ENCODE measurements around the gene CACNA1D. TPM values are rescaled to one million over a fixed set of nuclear protein-coding genes. Genes with fewer than 3 reads are reported as not detected.

Gene CACNA1D
- total RNA-seq, 1 donor from 2014 or later, result 1.5 TPM

DNA sequence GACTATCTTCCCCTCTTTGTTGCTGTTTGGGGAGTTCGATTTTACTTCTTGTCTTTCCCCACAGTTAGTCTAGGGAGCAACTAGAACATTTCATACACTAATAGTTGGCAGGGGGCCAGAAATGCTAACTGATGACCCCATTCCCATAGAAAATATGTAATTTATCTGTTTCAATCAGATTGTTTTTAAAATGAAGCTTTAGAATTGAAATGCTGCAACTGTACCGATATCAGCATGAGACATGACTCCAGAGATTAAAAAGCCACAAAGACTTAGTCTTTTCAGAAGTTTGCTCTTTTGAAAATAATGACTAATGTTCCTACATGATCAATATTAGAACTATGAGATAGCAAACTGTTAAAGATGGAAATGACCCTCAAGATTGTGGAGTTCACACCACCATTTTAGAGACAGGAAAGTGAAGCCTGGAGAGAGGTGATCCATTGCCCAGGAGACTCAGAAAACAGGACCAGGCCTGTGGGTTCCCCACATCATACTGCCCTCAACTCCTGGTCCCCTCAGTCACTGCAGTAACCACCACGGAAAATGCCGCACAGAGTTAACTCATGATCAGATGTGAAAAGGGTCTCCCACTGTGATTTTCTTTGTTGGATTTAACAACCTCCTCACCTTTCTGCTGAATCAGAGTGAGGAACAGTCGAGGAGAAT lies 221.5 kb downstream of the CACNA1D start:
- no peak for DNase-seq (ENCODE audit: low read depth)

- DNase-seq (ENCODE audit: low read depth), result no peak
These were observed 222.6 kb downstream of the CACNA1D start for GRCh38 chr3:53716998-53717397.

GRCh38 chr3:53718462-53718861 lies 224.1 kb downstream of the CACNA1D start:
- no peak for DNase-seq (ENCODE audit: low read depth)

- DNase-seq (ENCODE audit: low read depth), result no peak
These were observed 225.4 kb downstream of the CACNA1D start for GRCh38 chr3:53719796-53720195.

- peak; percentile 68 for DNase-seq (ENCODE audit: low read depth)
These were observed 227.0 kb downstream of the CACNA1D start for GRCh38 chr3:53721187-53722119.

- no peak for DNase-seq (ENCODE audit: low read depth)
These were observed 230.2 kb downstream of the CACNA1D start for GRCh38 chr3:53724566-53724965.

GRCh38 chr3:53725387-53725995 lies 231.1 kb downstream of the CACNA1D start:
- DNase-seq (ENCODE audit: low read depth), result no peak

GRCh38 chr3:53726643-53727042 lies 232.2 kb downstream of the CACNA1D start:
- no peak for DNase-seq (ENCODE audit: low read depth)

- peak; percentile 40 for DNase-seq (ENCODE audit: low read depth)
These were observed 234.2 kb downstream of the CACNA1D start for GRCh38 chr3:53728606-53729005.

GRCh38 chr3:53729159-53729558 lies 234.7 kb downstream of the CACNA1D start:
- peak; percentile 35 for DNase-seq (ENCODE audit: low read depth)

DNA sequence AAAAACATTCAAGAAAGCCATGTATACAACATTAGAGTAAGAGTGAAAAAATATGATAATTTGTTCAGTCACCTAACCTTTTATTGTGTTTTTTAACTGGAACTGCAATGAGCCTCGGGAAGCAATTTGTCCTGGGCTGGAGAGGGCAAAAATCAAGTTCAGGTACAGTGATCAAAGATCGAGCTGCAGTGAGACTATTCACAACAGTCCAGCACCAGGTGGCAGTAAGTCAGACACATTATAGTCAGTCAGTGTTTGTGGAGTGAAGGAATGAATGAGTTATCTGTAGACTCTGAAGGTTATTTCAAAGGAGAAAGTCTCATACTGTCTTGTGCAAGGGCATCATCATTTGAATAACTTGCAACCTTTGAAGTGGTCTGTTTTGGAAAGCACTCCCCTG lies 235.2 kb downstream of the CACNA1D start:
- DNase-seq (ENCODE audit: low read depth), result peak; percentile 52

DNA sequence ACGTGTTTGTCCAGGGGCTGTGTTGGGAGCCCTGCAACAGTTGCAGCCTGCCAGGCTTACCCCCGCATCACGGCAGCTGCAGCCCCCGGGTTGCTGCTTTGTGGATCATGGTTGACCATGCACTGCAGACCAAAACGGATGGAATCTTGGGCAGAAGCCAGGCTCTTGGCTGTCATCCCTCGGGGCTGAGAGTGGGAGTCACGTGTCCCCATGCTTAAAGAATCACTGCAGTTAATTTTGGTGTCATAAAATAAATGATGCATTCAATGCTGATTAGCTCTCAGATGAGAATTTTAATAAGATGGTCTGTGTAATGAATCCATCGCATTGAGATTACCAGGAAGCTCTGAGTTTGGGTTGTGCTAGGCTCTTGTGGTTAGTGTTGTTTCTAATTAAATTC lies 236.2 kb downstream of the CACNA1D start:
- peak; percentile 42 for DNase-seq (ENCODE audit: low read depth)

DNA sequence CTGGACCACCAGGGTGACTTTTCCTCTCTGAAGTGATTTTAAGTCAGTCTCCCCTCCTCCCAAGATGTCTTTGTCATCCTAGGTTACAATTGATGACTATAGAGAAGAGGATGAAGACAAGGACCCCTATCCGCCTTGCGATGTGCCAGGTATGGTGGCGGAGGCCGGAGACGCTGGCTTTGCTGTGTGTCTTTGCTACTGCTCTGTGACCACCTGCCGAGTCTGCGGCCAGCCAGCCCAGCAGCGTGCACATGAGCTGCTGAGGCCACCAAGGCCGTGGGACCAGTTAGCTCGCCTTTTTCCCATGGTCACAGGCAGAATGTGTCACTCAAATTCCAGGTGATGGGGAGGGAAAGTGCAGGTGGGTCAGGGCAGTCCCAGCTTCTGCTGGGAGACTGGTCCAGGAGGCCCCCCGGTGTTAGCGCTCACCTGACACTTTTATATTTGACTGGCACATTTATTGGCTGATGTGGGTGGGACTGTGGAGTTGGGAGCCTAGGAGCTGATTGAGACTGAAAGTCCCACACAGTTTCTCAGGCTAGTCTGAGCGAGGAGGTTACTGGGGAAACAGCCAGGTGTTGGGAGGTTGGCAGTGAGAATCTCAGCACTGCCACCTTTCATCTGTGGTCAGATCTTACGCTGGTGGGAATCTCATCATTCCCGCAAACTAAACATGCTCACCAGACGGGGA lies 237.7 kb downstream of the CACNA1D start:
- no peak for DNase-seq (ENCODE audit: low read depth)

GRCh38 chr3:53733446-53733845 lies 239.0 kb downstream of the CACNA1D start:
- no peak for DNase-seq (ENCODE audit: low read depth)

- DNase-seq (ENCODE audit: low read depth), result peak; percentile 60
These were observed 245.6 kb downstream of the CACNA1D start for GRCh38 chr3:53739966-53740365.

DNA sequence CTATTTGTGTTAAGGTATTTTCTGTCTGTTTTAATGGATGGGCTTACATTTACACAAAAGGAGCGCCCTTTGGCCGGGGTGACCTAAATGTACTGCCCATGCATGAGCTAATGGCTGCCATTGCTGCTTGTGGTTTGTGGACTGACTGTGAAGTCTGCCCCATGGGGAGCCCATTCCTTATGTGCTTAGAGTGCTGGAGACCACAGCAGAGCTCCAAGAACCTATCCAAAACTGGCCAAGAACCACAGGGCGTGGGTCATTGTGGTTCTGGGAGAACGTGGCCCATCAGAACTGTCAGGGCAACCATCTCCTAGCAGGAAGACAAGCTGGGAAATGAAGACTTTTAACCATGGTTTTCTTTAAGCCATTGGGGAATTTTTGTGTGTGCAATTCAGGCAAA lies 246.5 kb downstream of the CACNA1D start:
- DNase-seq (ENCODE audit: low read depth), result peak; percentile 38

GRCh38 chr3:53744351-53744750 lies 249.9 kb downstream of the CACNA1D start:
- DNase-seq (ENCODE audit: low read depth), result no peak

DNA sequence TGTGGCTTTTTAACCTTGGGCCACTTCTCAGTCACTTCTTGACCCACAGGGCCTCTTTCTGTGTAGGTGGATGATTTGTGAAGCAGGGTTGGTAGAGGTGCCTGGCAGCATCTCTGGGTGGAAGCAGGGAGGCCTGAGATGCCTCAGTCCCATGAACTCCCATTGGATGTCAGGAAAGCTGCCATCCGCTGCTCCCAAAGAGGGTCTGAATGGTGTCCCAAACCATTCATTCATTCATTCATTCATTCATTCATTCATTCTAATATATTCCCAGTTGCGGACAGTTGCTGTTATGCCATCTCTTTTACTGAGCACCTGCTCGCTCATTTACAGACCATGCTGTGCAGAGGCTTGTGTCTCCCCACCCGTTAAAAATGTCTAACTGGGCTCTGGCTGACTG lies 253.1 kb downstream of the CACNA1D start:
- no peak for DNase-seq (ENCODE audit: low read depth)

- DNase-seq (ENCODE audit: low read depth), result no peak
These were observed 254.3 kb downstream of the CACNA1D start for GRCh38 chr3:53748512-53749271.

DNA sequence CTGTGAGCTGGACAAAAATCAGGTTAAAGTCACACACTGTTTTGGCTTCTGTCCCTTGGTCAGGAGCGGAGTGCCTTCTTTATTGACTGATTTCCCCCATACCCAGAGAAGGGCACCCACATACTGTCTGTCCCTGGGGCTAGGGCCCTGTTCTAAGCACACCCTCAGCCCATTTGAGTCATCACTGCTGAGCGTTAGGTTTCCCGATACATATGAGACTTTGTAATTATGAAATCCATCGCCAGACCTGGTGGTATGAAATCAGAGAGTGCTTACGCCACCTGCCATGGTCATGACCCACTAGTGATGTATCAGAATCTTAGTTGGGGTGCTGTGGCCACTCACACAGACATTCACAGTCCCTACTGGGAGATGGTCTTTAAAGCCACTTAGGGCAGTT lies 255.0 kb downstream of the CACNA1D start:
- DNase-seq (ENCODE audit: low read depth), result no peak

Data from renal cortical epithelial cell (primary cell).